ENCODE results near the gene FOXO1. TPM values are rescaled to one million over a fixed set of nuclear protein-coding genes. Genes with fewer than 3 reads are reported as not detected.

The FOXO1 gene
- total and polyA plus RNA-seq, 9 of the 15 experiments (the other 6 are each of a cell fraction or from before 2014, with no cell fraction given): 0.04 to 0.73 (median 0.20) TPM

GRCh38 chr13:40599124-40599523, 67.3 kb downstream of the FOXO1 start:
- peaks cover 0 to 6% of the 10 kb centered on the region in 2 experiments; a peak in 1 of 5 replicates for H3K27me3 ChIP-seq (ENCODE audit: control insufficient read depth in 2 of 2, insufficient read depth in 2 of 2, low read length in 2 of 2)
- in situ Hi-C loops (cut with MboI) (no loop called here), intact Hi-C loops (cut with micrococcal nuclease) (no loop called here)
- POLR2A ChIA-PET: no interaction called here
- H3K9ac ChIP-seq (ENCODE audit: insufficient read depth in 1 of 2, low read depth in 2 of 2, low read length in 2 of 2): no peak overlapping the region
- CTCF ChIA-PET (ENCODE audit: low intra/inter-chr PET ratio): no interaction called here
- no peak overlapping the region for H3K4me3 ChIP-seq
- H3K4me2 ChIP-seq (ENCODE audit: insufficient read depth, low read length): no peak overlapping the region
- H2AFZ ChIP-seq (ENCODE audit: low read depth, low read length): no peak overlapping the region
- H3K9me1 ChIP-seq (ENCODE audit: control insufficient read depth, insufficient read depth, low read length): no peaks in the 10 kb centered on the region
- 2% methylated on average over 5 of the region's 5 CpGs for WGBS (ENCODE audit: insufficient coverage, low coverage, missing lambda C conversion rate)
- H3K27ac ChIP-seq (ENCODE audit: extremely low read depth, low read depth, low read length): no peak overlapping the region
- ATAC-seq (no peak), FAIRE-seq (no peak), DNase-seq (ENCODE audit: extremely low read depth in 1 of 4, low spot score in 3 of 4) (no peak)
- H3K79me2 ChIP-seq (ENCODE audit: control insufficient read depth, insufficient read depth, low read length): no peaks in the 10 kb centered on the region
- no peak for TF ChIP-seq KAT7 (CRISPR knock-in tag; IDR thresholded peaks at IDR 0.05; ENCODE audit: borderline replicate concordance)
- TF ChIP-seq RHOXF2B (CRISPR knock-in tag; conservative IDR thresholded peaks at IDR 0.05): no peak
- no peak for TF ChIP-seq NR4A1 (CRISPR knock-in tag; IDR thresholded peaks at IDR 0.05)
- no peak for TF ChIP-seq NR4A1 (tag; IDR thresholded peaks at IDR 0.05)
- TF ChIP-seq BRD4 (IDR thresholded peaks at IDR 0.05): no peak
- TF ChIP-seq, protein P1, sequence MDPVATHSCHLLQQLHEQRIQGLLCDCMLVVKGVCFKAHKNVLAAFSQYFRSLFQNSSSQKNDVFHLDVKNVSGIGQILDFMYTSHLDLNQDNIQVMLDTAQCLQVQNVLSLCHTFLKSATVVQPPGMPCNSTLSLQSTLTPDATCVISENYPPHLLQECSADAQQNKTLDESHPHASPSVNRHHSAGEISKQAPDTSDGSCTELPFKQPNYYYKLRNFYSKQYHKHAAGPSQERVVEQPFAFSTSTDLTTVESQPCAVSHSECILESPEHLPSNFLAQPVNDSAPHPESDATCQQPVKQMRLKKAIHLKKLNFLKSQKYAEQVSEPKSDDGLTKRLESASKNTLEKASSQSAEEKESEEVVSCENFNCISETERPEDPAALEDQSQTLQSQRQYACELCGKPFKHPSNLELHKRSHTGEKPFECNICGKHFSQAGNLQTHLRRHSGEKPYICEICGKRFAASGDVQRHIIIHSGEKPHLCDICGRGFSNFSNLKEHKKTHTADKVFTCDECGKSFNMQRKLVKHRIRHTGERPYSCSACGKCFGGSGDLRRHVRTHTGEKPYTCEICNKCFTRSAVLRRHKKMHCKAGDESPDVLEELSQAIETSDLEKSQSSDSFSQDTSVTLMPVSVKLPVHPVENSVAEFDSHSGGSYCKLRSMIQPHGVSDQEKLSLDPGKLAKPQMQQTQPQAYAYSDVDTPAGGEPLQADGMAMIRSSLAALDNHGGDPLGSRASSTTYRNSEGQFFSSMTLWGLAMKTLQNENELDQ (CRISPR knock-in tag; IDR thresholded peaks at IDR 0.05; ENCODE audit: borderline replicate concordance): no peak
- TF ChIP-seq EWSR1 (IDR thresholded peaks at IDR 0.05; ENCODE audit: borderline replicate concordance, low read depth, partially characterized antibody): no peak
- TF ChIP-seq NCOA1 (IDR thresholded peaks at IDR 0.05; ENCODE audit: low read depth): no peak
- no peaks in the 10 kb centered on the region for H3K9me3 ChIP-seq (replicated peaks; ENCODE audit: control insufficient read depth, insufficient read depth, low read depth, low read length)
- H4K20me1 ChIP-seq (replicated peaks; ENCODE audit: control insufficient read depth, insufficient read depth, low read length): no peaks in the 10 kb centered on the region; the same call in 1 of the 2 replicates
- BruUV-seq (replicated peaks): no TSS peak
- no peaks in the 10 kb centered on the region for H3K4me1 ChIP-seq (replicated peaks in 1 of 2; ENCODE audit: control insufficient read depth in 2 of 2, insufficient read depth in 2 of 2, low read length in 2 of 2)
- H3K36me3 ChIP-seq (ENCODE audit: control insufficient read depth, insufficient read depth, low read length): no peaks in the 10 kb centered on the region
